DMS 273 treated with DMSO at 0.1 percent for 48 hours (cell line): ENCODE measurements around the gene GRPEL2.
"Not testable (repeated sequence)": the region's sequence is repeated elsewhere in the genome, so short reads cannot be mapped to it uniquely, and the experiment has no call there.

Source experiments
- DNase-seq: peaks from one replicate; lab custom pipeline; 2025; lab: John Stamatoyannopoulos, UW

Gene GRPEL2

GRCh38 chr5:149398747-149399266 is 53.5 kb downstream of the GRPEL2 start:
- not testable (repeated sequence) for DNase-seq

- DNase-seq = no peak
Measured at GRCh38 chr5:149399775-149400174, 54.5 kb downstream of the GRPEL2 start.

- no peak for DNase-seq
Measured at GRCh38 chr5:149400304-149400703, 55.0 kb downstream of the GRPEL2 start.

GRCh38 chr5:149401051-149401450 is 55.8 kb downstream of the GRPEL2 start:
- DNase-seq = no peak

- no peak for DNase-seq
Measured at GRCh38 chr5:149402291-149402690, 57.0 kb downstream of the GRPEL2 start.
